Ovary (tissue), 10 donors: Measurements from ENCODE around the gene DNAJC22. TPM values are rescaled to one million over a fixed set of nuclear protein-coding genes. Genes with fewer than 3 reads are reported as not detected.

Experiments
- DNase-seq, 5 donors: peaks; one replicate each; pipeline ENCODE4 v3.0.0-alpha.2; 2019 to 2020
- H3K27ac ChIP-seq, 2 donors: fragments of 200-600 bp; one replicate each; pipeline versions ENCODE4 v1.5.1 to v1.8.0; 2019 to 2022
- H3K27me3 ChIP-seq: fragments of 200-600 bp; one replicate; pipeline ENCODE4 v1.8.0; 2022
- H3K36me3 ChIP-seq: fragments of 200-600 bp; sonication (generic); one replicate; pipeline ENCODE4 v1.5.1; 2019
- H3K4me1 ChIP-seq: one replicate; pipeline ENCODE4 v1.8.1; 2013; ENCODE audit warnings: mild to moderate bottlenecking, moderate library complexity; ENCODE audit not compliant: insufficient read depth
- H3K4me3 ChIP-seq: fragments of 200-600 bp; sonication (generic); one replicate; pipeline ENCODE4 v1.5.1; 2017
- H3K9me3 ChIP-seq, 2 donors: fragments of 200-600 bp in 1 of 2; sonication (generic) in 1 of 2; one replicate each; pipeline versions ENCODE4 v1.5.1 to v1.8.1; 2013 to 2019; ENCODE audit warnings: mild to moderate bottlenecking in 1 of 2, moderate library complexity in 1 of 2
- CTCF ChIP-seq, 3 donors: fragments of 450-650 bp in 2 of 3; fragments of 200-600 bp in 1 of 3; IDR thresholded peaks; one replicate each; pipeline versions ENCODE4 v1.5.1 to v1.8.0; 2016 to 2022; ENCODE audit warnings: antibody characterized with exemption in 3 of 3, mild to moderate bottlenecking in 1 of 3
- EP300 ChIP-seq: sonication (generic); formaldehyde crosslinking; IDR thresholded peaks from one replicate; pipeline ENCODE4 v1.6.1; 2017; ENCODE audit warnings: antibody characterized with exemption
- POLR2A ChIP-seq: fragments of 450-650 bp; IDR thresholded peaks from one replicate; pipeline ENCODE4 v1.6.1; 2017; ENCODE audit warnings: antibody characterized with exemption, mild to moderate bottlenecking, moderate library complexity
- WGBS, 3 donors: extraction: QIAGEN DNeasy Blood & Tissue Kit in 1 of 3; methylation state at CpG; one replicate each; pipeline versions ENCODE4 v1.1.5 to v1.1.7; 2013 to 2017; 5-methylcytosine and 5-hydroxymethylcytosine counted together
- intact Hi-C, 4 donors: fragments of 100-400 bp; cut with DNase I; formaldehyde crosslinking; loops; one replicate each; pipeline versions ENCODE4 v1.11.0 to v1.15.1; 2022 to 2023
- long read RNA-seq, 3 donors: library from polyadenylated mRNA in 2 of 3; unstranded in 2 of 3; transcript quantifications; one replicate each; pipeline ENCODE4 v2.0.0 and lab custom pipeline, GENCODE V29; 2021 to 2026
- polyA plus RNA-seq, 2 donors: library from polyadenylated mRNA; stranded (reverse); fragments of 200-250 nt in 1 of 2; fragments of 350-450 nt in 1 of 2; fragmentation: Illumina TruSeq in 1 of 2; extraction: RNeasy Lipid Tissue Mini Kit (QIAGEN cat#74804) in 1 of 2; gene quantifications; one replicate each; pipeline ENCODE4 v1.2.3, GENCODE V29; 2013 to 2014
- total RNA-seq, 7 donors: library from RNA; depleted of rRNA in 2 of 7; stranded (reverse); fragments of >200 nt in 2 of 7; fragmentation: NEBNext Ultra II Directional in 3 of 7; extraction: Animal tissue kit (Norgen Biotek cat#: 25700) in 3 of 7; gene quantifications; one replicate each; pipeline versions ENCODE4 v1.1.0 to v1.2.4, GENCODE V29; 2016 to 2023
- donor health status: DM: no; HTN: no; CAD: no; lungs with moderate emphysema.
- donor health status: DM: no; HTN: no; CAD: no.
- donor health status: Bipolar disorder and iron deficiency.
- donor health status: DM: yes; HTN: yes; CAD: no.
- donor health status: DM: no; HTN: no; CAD: no.
- donor health status: DM: yes; HTN: yes; CAD: no.

The DNAJC22 gene
- total RNA-seq (1 to 10 TPM in 1 of 7 donors, under 1 TPM in 4, not detected in 2; 0.37 to 3.4 (median 0.47) TPM), polyA plus RNA-seq (under 1 TPM; 0.30 to 0.58 TPM)
- long read RNA-seq, donor 1, partial matches to known transcripts: 2 of 2 reads
- long read RNA-seq, donor 1, other reads (novel, unspliced or antisense): 0 of 2 reads
- long read RNA-seq, donor 2: 0 reads
- long read RNA-seq, donor 3: 0 reads

GRCh38 chr12:49346659-49347310 is at the start of gene DNAJC22:
DNAJC22 (plus strand) TSS chr12:49346888; CDS start chr12:49348873, 1,985 bp downstream.
- DNase-seq: no peak
- TF ChIP-seq POLR2A (no peak), EP300 (no peak), CTCF (IDR thresholded peaks at IDR 0.05) (no peak)
- intact Hi-C loops: loop anchor here in 2 of 4 donors (5.0 to 10.0 kb wide), 2 partner anchors 168 to 171 kb away; no protein-coding TSS in a partner anchor
- no peak within 1 kb of the TSS for H3K27ac ChIP-seq
- no peaks in the 10 kb centered on the region for H3K36me3 ChIP-seq
- H3K9me3 ChIP-seq: no peaks in the 10 kb centered on the region
- H3K4me1 ChIP-seq: peaks cover 16% of the 10 kb centered on the region
- peak within 1 kb of the TSS; percentile 13 for H3K4me3 ChIP-seq
- 1 to 4% (median 3%) methylated on average over 42 to 47 of the region's 47 CpGs for WGBS, 3 donors
- H3K27me3 ChIP-seq: peaks cover 22% of the 10 kb centered on the region

GRCh38 chr12:49297695-49298060 is 49.0 kb upstream of the DNAJC22 start:
- intact Hi-C loops: loop anchor here in 2 of 4 donors (5.0 to 10.0 kb wide), 2 partner anchors 40 to 217 kb away; partner anchors contain the start of gene C1QL4 (in 1 of the 2)
- TF ChIP-seq CTCF (IDR thresholded peaks at IDR 0.05) (no peak), POLR2A (no peak)
- no peak overlapping the region for H3K27ac ChIP-seq

GRCh38 chr12:49298160-49298559 is 48.5 kb upstream of the DNAJC22 start:
- intact Hi-C loops: loop anchor here in 2 of 4 donors (5.0 to 10.0 kb wide), 2 partner anchors 39 to 217 kb away; partner anchors contain the start of gene C1QL4 (in 1 of the 2)
- no peaks in the 10 kb centered on the region for H3K36me3 ChIP-seq
- no peak overlapping the region for H3K4me3 ChIP-seq
- H3K27me3 ChIP-seq: peaks cover 5% of the 10 kb centered on the region
- H3K9me3 ChIP-seq: no peaks in the 10 kb centered on the region
- DNase-seq: no peak
- H3K27ac ChIP-seq: no peak overlapping the region
- 42 to 59% (median 46%) methylated on average over 6 of the region's 6 CpGs for WGBS, 3 donors
- peaks cover 8% of the 10 kb centered on the region for H3K4me1 ChIP-seq
- TF ChIP-seq CTCF (IDR thresholded peaks at IDR 0.05) (no peak), POLR2A (no peak), EP300 (no peak)

More at GRCh38 chr12:49297695-49298060, 49.0 kb upstream of the DNAJC22 start:
- peaks cover 5% of the 10 kb centered on the region for H3K27me3 ChIP-seq
- no peaks in the 10 kb centered on the region for H3K9me3 ChIP-seq
- WGBS, 3 donors: 11 to 26% (median 16%) methylated on average over 8 of the region's 8 CpGs
- H3K4me3 ChIP-seq: no peak overlapping the region
- H3K36me3 ChIP-seq: no peaks in the 10 kb centered on the region
- DNase-seq: no peak
- peaks cover 8% of the 10 kb centered on the region for H3K4me1 ChIP-seq

GRCh38 chr12:49301760-49302159 is 44.9 kb upstream of the DNAJC22 start:
- Histone ChIP-seq H3K9me3 (no peaks in the 10 kb centered on the region), H3K4me1 (peaks cover 6% of the 10 kb centered on the region), H3K27me3 (peaks cover under 1% of the 10 kb centered on the region), H3K4me3 (no peak overlapping the region), H3K36me3 (no peaks in the 10 kb centered on the region), H3K27ac (no peak overlapping the region)
- no peak for DNase-seq
- WGBS, 3 donors: 78 to 79% (median 79%) methylated on average over 4 of the region's 4 CpGs
- TF ChIP-seq POLR2A (no peak), CTCF (IDR thresholded peaks at IDR 0.05) (no peak), EP300 (no peak)
- intact Hi-C loops: no loop called here
